ENCODE data around the gene CAPN7.

The CAPN7 gene

GRCh38 chr3:15211937-15212336 is 5.9 kb downstream of the CAPN7 start:
- no peak overlapping the region for H3K23ac ChIP-seq (ENCODE audit: low read length)
- H4K8ac ChIP-seq (ENCODE audit: low read depth, low read length) = no peak overlapping the region
- peaks cover 1% of the 10 kb centered on the region for H3K79me2 ChIP-seq (ENCODE audit: control insufficient read depth, insufficient read depth, low read length)
- no peaks in the 10 kb centered on the region for H3K4me1 ChIP-seq (ENCODE audit: control insufficient read depth, low read depth, low read length)
- no peaks in the 10 kb centered on the region for H3K36me3 ChIP-seq (ENCODE audit: control insufficient read depth, insufficient read depth, low read length)
- no peak overlapping the region for H2BK120ac ChIP-seq (ENCODE audit: low read depth, low read length)
- no peak overlapping the region for H3K56ac ChIP-seq (ENCODE audit: low read length)
- H2BK5ac ChIP-seq (ENCODE audit: low read length) = no peak overlapping the region
- H2AK5ac ChIP-seq (ENCODE audit: low read length) = no peak overlapping the region
- no peak overlapping the region for H2BK15ac ChIP-seq (replicated peaks; ENCODE audit: low read depth)
- no peak overlapping the region for H4K5ac ChIP-seq (ENCODE audit: low read length)
- DNase-seq = no peak
- no peak overlapping the region for H3K18ac ChIP-seq (ENCODE audit: low read length)
- H3K27ac ChIP-seq (ENCODE audit: low read depth, low read length) = no peak overlapping the region
- H3K4me2 ChIP-seq (ENCODE audit: low read length) = no peak overlapping the region
- no peak overlapping the region for H3K9ac ChIP-seq (ENCODE audit: low read length)
- H3K79me1 ChIP-seq (ENCODE audit: low read length) = peaks cover 2% of the 10 kb centered on the region
- H3K4me3 ChIP-seq (ENCODE audit: low read length) = no peak overlapping the region
- no peaks in the 10 kb centered on the region for H3K27me3 ChIP-seq (ENCODE audit: insufficient read depth, low read length, poor library complexity)
- no peak overlapping the region for H3K4ac ChIP-seq (ENCODE audit: low read depth, low read length)

- H3K4me2 ChIP-seq (ENCODE audit: low read length) = no peak overlapping the region
- H3K9ac ChIP-seq (ENCODE audit: low read length) = no peak overlapping the region
- H3K56ac ChIP-seq (ENCODE audit: low read length) = no peak overlapping the region
- no peaks in the 10 kb centered on the region for H3K79me2 ChIP-seq (ENCODE audit: control insufficient read depth, insufficient read depth, low read length)
- no peak overlapping the region for H3K4ac ChIP-seq (ENCODE audit: low read depth, low read length)
- H3K36me3 ChIP-seq (ENCODE audit: control insufficient read depth, insufficient read depth, low read length) = peaks cover 5% of the 10 kb centered on the region
- H3K79me1 ChIP-seq (ENCODE audit: low read length) = no peaks in the 10 kb centered on the region
- no peak overlapping the region for H3K4me3 ChIP-seq (ENCODE audit: low read length)
- DNase-seq = no peak
- no peaks in the 10 kb centered on the region for H3K27me3 ChIP-seq (ENCODE audit: insufficient read depth, low read length, poor library complexity)
- H2BK120ac ChIP-seq (ENCODE audit: low read depth, low read length) = no peak overlapping the region
- H4K8ac ChIP-seq (ENCODE audit: low read depth, low read length) = no peak overlapping the region
- H3K4me1 ChIP-seq (ENCODE audit: control insufficient read depth, low read depth, low read length) = no peaks in the 10 kb centered on the region
- H2BK5ac ChIP-seq (ENCODE audit: low read length) = no peak overlapping the region
- no peak overlapping the region for H2BK15ac ChIP-seq (replicated peaks; ENCODE audit: low read depth)
- no peak overlapping the region for H3K27ac ChIP-seq (ENCODE audit: low read depth, low read length)
- H4K5ac ChIP-seq (ENCODE audit: low read length) = no peak overlapping the region
- no CpG with 5 or more reads among the region's 1 CpG for WGBS (ENCODE audit: extremely low coverage, insufficient coverage, low lambda C conversion rate)
- H3K18ac ChIP-seq (ENCODE audit: low read length) = no peak overlapping the region
- no peak overlapping the region for H3K23ac ChIP-seq (ENCODE audit: low read length)
- H2AK5ac ChIP-seq (ENCODE audit: low read length) = no peak overlapping the region
Observed at GRCh38 chr3:15214758-15215157, 8.7 kb downstream of the CAPN7 start.

- DNase-seq = no peak
- Histone ChIP-seq H3K4ac (ENCODE audit: low read depth, low read length) (no peak overlapping the region), H3K4me1 (ENCODE audit: control insufficient read depth, low read depth, low read length) (no peaks in the 10 kb centered on the region), H4K5ac (ENCODE audit: low read length) (no peak overlapping the region), H3K18ac (ENCODE audit: low read length) (no peak overlapping the region), H2AK5ac (ENCODE audit: low read length) (no peak overlapping the region), H2BK5ac (ENCODE audit: low read length) (no peak overlapping the region), H3K23ac (ENCODE audit: low read length) (no peak overlapping the region), H2BK15ac (replicated peaks; ENCODE audit: low read depth) (no peak overlapping the region), H3K79me1 (ENCODE audit: low read length) (no peaks in the 10 kb centered on the region), H3K56ac (ENCODE audit: low read length) (no peak overlapping the region), H3K4me3 (ENCODE audit: low read length) (no peak overlapping the region), H2BK120ac (ENCODE audit: low read depth, low read length) (no peak overlapping the region), H3K36me3 (ENCODE audit: control insufficient read depth, insufficient read depth, low read length) (peaks cover 5% of the 10 kb centered on the region), H3K9ac (ENCODE audit: low read length) (no peak overlapping the region), H3K79me2 (ENCODE audit: control insufficient read depth, insufficient read depth, low read length) (no peaks in the 10 kb centered on the region), H4K8ac (ENCODE audit: low read depth, low read length) (no peak overlapping the region), H3K27ac (ENCODE audit: low read depth, low read length) (no peak overlapping the region), H3K27me3 (ENCODE audit: insufficient read depth, low read length, poor library complexity) (no peaks in the 10 kb centered on the region), H3K4me2 (ENCODE audit: low read length) (no peak overlapping the region)
- no CpG with 5 or more reads among the region's 2 CpGs for WGBS (ENCODE audit: extremely low coverage, insufficient coverage, low lambda C conversion rate)
Observed at GRCh38 chr3:15215996-15216395, 9.9 kb downstream of the CAPN7 start.

GRCh38 chr3:15216501-15216900 is 10.5 kb downstream of the CAPN7 start:
- Histone ChIP-seq H2BK5ac (ENCODE audit: low read length) (no peak overlapping the region), H3K27ac (ENCODE audit: low read depth, low read length) (no peak overlapping the region), H4K5ac (ENCODE audit: low read length) (no peak overlapping the region), H3K18ac (ENCODE audit: low read length) (no peak overlapping the region), H3K56ac (ENCODE audit: low read length) (no peak overlapping the region), H3K79me2 (ENCODE audit: control insufficient read depth, insufficient read depth, low read length) (no peaks in the 10 kb centered on the region), H2AK5ac (ENCODE audit: low read length) (no peak overlapping the region), H2BK15ac (replicated peaks; ENCODE audit: low read depth) (no peak overlapping the region), H3K4me3 (ENCODE audit: low read length) (no peak overlapping the region), H3K4ac (ENCODE audit: low read depth, low read length) (no peak overlapping the region), H3K4me2 (ENCODE audit: low read length) (no peak overlapping the region), H3K9ac (ENCODE audit: low read length) (no peak overlapping the region), H4K8ac (ENCODE audit: low read depth, low read length) (no peak overlapping the region), H3K27me3 (ENCODE audit: insufficient read depth, low read length, poor library complexity) (no peaks in the 10 kb centered on the region), H3K36me3 (ENCODE audit: control insufficient read depth, insufficient read depth, low read length) (peaks cover 5% of the 10 kb centered on the region), H3K23ac (ENCODE audit: low read length) (no peak overlapping the region), H3K4me1 (ENCODE audit: control insufficient read depth, low read depth, low read length) (no peaks in the 10 kb centered on the region), H3K79me1 (ENCODE audit: low read length) (no peaks in the 10 kb centered on the region), H2BK120ac (ENCODE audit: low read depth, low read length) (no peak overlapping the region)
- no CpG with 5 or more reads among the region's 1 CpG for WGBS (ENCODE audit: extremely low coverage, insufficient coverage, low lambda C conversion rate)
- DNase-seq = no peak

GRCh38 chr3:15217011-15217671 is 11.1 kb downstream of the CAPN7 start:
- Histone ChIP-seq H3K4ac (ENCODE audit: low read depth, low read length) (no peak overlapping the region), H4K5ac (ENCODE audit: low read length) (no peak overlapping the region), H3K4me1 (ENCODE audit: control insufficient read depth, low read depth, low read length) (no peaks in the 10 kb centered on the region), H3K4me2 (ENCODE audit: low read length) (no peak overlapping the region), H3K27me3 (ENCODE audit: insufficient read depth, low read length, poor library complexity) (no peaks in the 10 kb centered on the region), H3K56ac (ENCODE audit: low read length) (no peak overlapping the region), H2BK120ac (ENCODE audit: low read depth, low read length) (no peak overlapping the region), H2BK15ac (replicated peaks; ENCODE audit: low read depth) (no peak overlapping the region), H3K18ac (ENCODE audit: low read length) (no peak overlapping the region), H3K79me1 (ENCODE audit: low read length) (no peaks in the 10 kb centered on the region), H3K36me3 (ENCODE audit: control insufficient read depth, insufficient read depth, low read length) (peaks cover 5% of the 10 kb centered on the region), H2BK5ac (ENCODE audit: low read length) (no peak overlapping the region), H3K9ac (ENCODE audit: low read length) (no peak overlapping the region), H2AK5ac (ENCODE audit: low read length) (no peak overlapping the region), H3K4me3 (ENCODE audit: low read length) (no peak overlapping the region), H3K23ac (ENCODE audit: low read length) (no peak overlapping the region), H3K79me2 (ENCODE audit: control insufficient read depth, insufficient read depth, low read length) (no peaks in the 10 kb centered on the region), H4K8ac (ENCODE audit: low read depth, low read length) (no peak overlapping the region), H3K27ac (ENCODE audit: low read depth, low read length) (no peak overlapping the region)
- no CpG with 5 or more reads among the region's 4 CpGs for WGBS (ENCODE audit: extremely low coverage, insufficient coverage, low lambda C conversion rate)
- DNase-seq = no peak

- no CpG with 5 or more reads among the region's 2 CpGs for WGBS (ENCODE audit: extremely low coverage, insufficient coverage, low lambda C conversion rate)
Observed at GRCh38 chr3:15217841-15218267, 11.8 kb downstream of the CAPN7 start.

More at GRCh38 chr3:15217841-15218267, 11.8 kb downstream of the CAPN7 start:
- Histone ChIP-seq H3K4me1 (ENCODE audit: control insufficient read depth, low read depth, low read length) (no peaks in the 10 kb centered on the region), H3K4ac (ENCODE audit: low read depth, low read length) (no peak overlapping the region), H3K4me3 (ENCODE audit: low read length) (no peak overlapping the region), H3K56ac (ENCODE audit: low read length) (no peak overlapping the region), H3K36me3 (ENCODE audit: control insufficient read depth, insufficient read depth, low read length) (peaks cover 5% of the 10 kb centered on the region), H3K79me2 (ENCODE audit: control insufficient read depth, insufficient read depth, low read length) (no peaks in the 10 kb centered on the region), H3K79me1 (ENCODE audit: low read length) (no peaks in the 10 kb centered on the region), H3K9ac (ENCODE audit: low read length) (no peak overlapping the region), H3K27me3 (ENCODE audit: insufficient read depth, low read length, poor library complexity) (no peaks in the 10 kb centered on the region), H3K18ac (ENCODE audit: low read length) (no peak overlapping the region), H2AK5ac (ENCODE audit: low read length) (no peak overlapping the region), H3K4me2 (ENCODE audit: low read length) (no peak overlapping the region), H2BK5ac (ENCODE audit: low read length) (no peak overlapping the region), H3K27ac (ENCODE audit: low read depth, low read length) (no peak overlapping the region), H2BK120ac (ENCODE audit: low read depth, low read length) (no peak overlapping the region), H3K23ac (ENCODE audit: low read length) (no peak overlapping the region), H2BK15ac (replicated peaks; ENCODE audit: low read depth) (no peak overlapping the region), H4K5ac (ENCODE audit: low read length) (no peak overlapping the region), H4K8ac (ENCODE audit: low read depth, low read length) (no peak overlapping the region)
- no peak for DNase-seq
